Epithelial cell of prostate (primary cell): ENCODE data around the gene KAT2B.
"Not testable (repeated sequence)": the region's sequence is repeated elsewhere in the genome, so short reads cannot be mapped to it uniquely, and the experiment has no call there.

Experiments used
- DNase-seq: peaks from one replicate; pipeline ENCODE4 v3.0.0-alpha.2; 2011; ENCODE audit warnings: low read depth, low spot score
- H3K27ac ChIP-seq: fragments of 450-650 bp; 2 replicates; pipeline ENCODE4 v1.5.1; 2017; ENCODE audit warnings: mild to moderate bottlenecking

KAT2B gene

GRCh38 chr3:20040548-20041196 is 426 bp downstream of the KAT2B start:
- H3K27ac ChIP-seq, result peak overlapping the region; percentile 51
- no peak for DNase-seq

GRCh38 chr3:20041197-20041780 is 1.0 kb downstream of the KAT2B start:
- DNase-seq, result no peak
- H3K27ac ChIP-seq, result peak overlapping the region; percentile 51

- no peak for DNase-seq
- no peak overlapping the region for H3K27ac ChIP-seq
Observed at GRCh38 chr3:20042331-20042730, 2.1 kb downstream of the KAT2B start.

GRCh38 chr3:20043396-20043795 is 3.1 kb downstream of the KAT2B start:
- H3K27ac ChIP-seq, result no peak overlapping the region
- no peak for DNase-seq

- DNase-seq, result no peak
- no peak overlapping the region for H3K27ac ChIP-seq
Observed at GRCh38 chr3:20043825-20044224, 3.6 kb downstream of the KAT2B start.

GRCh38 chr3:20045141-20045540 is 4.9 kb downstream of the KAT2B start:
- not testable (repeated sequence) for H3K27ac ChIP-seq, DNase-seq

GRCh38 chr3:20046556-20046955 is 6.3 kb downstream of the KAT2B start:
- H3K27ac ChIP-seq, result no peak overlapping the region
- no peak for DNase-seq

GRCh38 chr3:20047341-20047779 is 7.1 kb downstream of the KAT2B start:
- H3K27ac ChIP-seq, result no peak overlapping the region
- no peak for DNase-seq

GRCh38 chr3:20047976-20048883 is 8.0 kb downstream of the KAT2B start:
- no peak overlapping the region for H3K27ac ChIP-seq
- no peak for DNase-seq

- H3K27ac ChIP-seq, result no peak overlapping the region
- no peak for DNase-seq
Observed at GRCh38 chr3:20051123-20051806, 11.0 kb downstream of the KAT2B start.

- H3K27ac ChIP-seq, result no peak overlapping the region
- DNase-seq, result no peak
Observed at GRCh38 chr3:20052851-20053250, 12.6 kb downstream of the KAT2B start.

GRCh38 chr3:20054549-20054987 is 14.3 kb downstream of the KAT2B start:
- peak; percentile 99 for DNase-seq
- H3K27ac ChIP-seq, result peak overlapping the region; percentile 44

GRCh38 chr3:20055020-20055775 is 15.0 kb downstream of the KAT2B start:
- peak overlapping the region; percentile 44 for H3K27ac ChIP-seq
- no peak for DNase-seq

- no peak for DNase-seq
- H3K27ac ChIP-seq, result peak overlapping the region; percentile 85
Observed at GRCh38 chr3:20055842-20056241, 15.6 kb downstream of the KAT2B start.

- peak overlapping the region; percentile 85 for H3K27ac ChIP-seq
- peak; percentile 98 for DNase-seq
Observed at GRCh38 chr3:20056725-20057611, 16.7 kb downstream of the KAT2B start.

- DNase-seq, result no peak
- peak overlapping the region; percentile 85 for H3K27ac ChIP-seq
Observed at GRCh38 chr3:20057612-20058180, 17.4 kb downstream of the KAT2B start.

GRCh38 chr3:20059929-20060328 is 19.7 kb downstream of the KAT2B start:
- no peak overlapping the region for H3K27ac ChIP-seq
- no peak for DNase-seq

GRCh38 chr3:20060974-20061685 is 20.9 kb downstream of the KAT2B start:
- DNase-seq, result no peak
- peak overlapping the region; percentile 64 for H3K27ac ChIP-seq
